Activated naive CD4-positive, alpha-beta T cell treated with anti-CD3 and anti-CD28 coated beads, Interleukin-2, amount 50 U/mL, for 72 hours (primary cell): Measurements from ENCODE around the gene RABGAP1L. TPM values are rescaled to one million over a fixed set of nuclear protein-coding genes. Genes with fewer than 3 reads are reported as not detected.
"Not testable (repeated sequence)": the region's sequence is repeated elsewhere in the genome, so short reads cannot be mapped to it uniquely, and the experiment has no call there.

Experiments
- ATAC-seq, 2 donors: fragments of 150-1000 bp; cut with Tn5 transposase; 2 replicates each; pipeline ENCODE4 v1.10.0; 2021; ENCODE audit warnings: mild to moderate bottlenecking in 2 of 2, moderate library complexity in 2 of 2
- DNase-seq, 2 donors: peaks; one replicate each; pipeline ENCODE4 v3.0.0; 2021 to 2022; ENCODE audit warnings: low spot score in 2 of 2
- H3K27ac Mint-ChIP-seq, 2 donors: one replicate each; pipeline ENCODE4 v1.8.0; 2022; ENCODE audit warnings: mild to moderate bottlenecking in 2 of 2, mixed read lengths in 2 of 2
- H3K36me3 Mint-ChIP-seq, 2 donors: one replicate each; pipeline ENCODE4 v1.8.0; 2022; ENCODE audit warnings: mixed read lengths in 2 of 2
- H3K9me3 Mint-ChIP-seq, 2 donors: one replicate each; pipeline ENCODE4 v1.8.0; 2022; ENCODE audit warnings: mixed read lengths in 2 of 2
- total RNA-seq, 2 donors: library from RNA; stranded (reverse); gene quantifications; one replicate each; pipeline ENCODE4 v1.2.3, GENCODE V29; 2022

Gene RABGAP1L
- total RNA-seq, 2 donors from 2014 or later, result 24.0 to 26.8 TPM

GRCh38 chr1:174999936-175000696 is 840.8 kb downstream of the RABGAP1L start, which contains the start of gene CACYBP:
Gene CACYBP, plus strand, starts transcription at chr1:174999947. Its CDS starts 234 bp downstream, at chr1:175000181.
- ATAC-seq, result peak in 1 of 2 donors; percentile 2
- DNase-seq, result peak in 1 of 2 donors; percentile 34
- Mint-ChIP-seq H3K36me3 (peaks cover 16 to 39% of the 10 kb centered on the region in 2 donors), H3K9me3 (no peaks in the 10 kb centered on the region), H3K27ac (peak within 1 kb of the TSS in 1 of 2 donors; percentile 90)

DNA sequence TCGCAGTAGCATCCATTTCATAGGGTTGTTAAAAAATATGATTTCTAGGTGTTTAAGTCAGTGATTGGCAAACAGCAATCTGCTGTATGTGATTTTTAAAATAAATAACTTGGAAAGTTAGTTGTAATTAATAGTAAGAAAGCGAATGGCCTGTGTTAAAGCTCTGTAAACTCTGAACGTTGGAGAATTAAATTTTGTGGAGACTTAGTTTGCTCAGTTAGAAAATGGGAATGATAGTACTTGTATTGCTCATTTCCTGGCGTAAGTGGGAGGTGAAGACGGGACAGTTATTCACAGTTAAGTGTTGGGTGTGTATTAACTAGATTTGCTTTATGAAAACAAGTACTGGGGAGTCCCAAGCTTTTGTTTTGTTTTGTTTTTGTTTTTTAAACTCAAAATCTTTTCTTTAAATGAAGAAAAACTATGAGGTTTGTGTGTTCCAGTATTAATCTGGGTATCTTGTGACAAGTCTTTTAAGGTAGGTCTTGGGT is 841.4 kb downstream of the RABGAP1L start:
- no peak for DNase-seq
- ATAC-seq, result no peak
- Mint-ChIP-seq H3K36me3 (peaks cover 22 to 46% of the 10 kb centered on the region in 2 donors), H3K9me3 (no peaks in the 10 kb centered on the region), H3K27ac (peak overlapping the region in 1 of 2 donors; percentile 90)

DNA sequence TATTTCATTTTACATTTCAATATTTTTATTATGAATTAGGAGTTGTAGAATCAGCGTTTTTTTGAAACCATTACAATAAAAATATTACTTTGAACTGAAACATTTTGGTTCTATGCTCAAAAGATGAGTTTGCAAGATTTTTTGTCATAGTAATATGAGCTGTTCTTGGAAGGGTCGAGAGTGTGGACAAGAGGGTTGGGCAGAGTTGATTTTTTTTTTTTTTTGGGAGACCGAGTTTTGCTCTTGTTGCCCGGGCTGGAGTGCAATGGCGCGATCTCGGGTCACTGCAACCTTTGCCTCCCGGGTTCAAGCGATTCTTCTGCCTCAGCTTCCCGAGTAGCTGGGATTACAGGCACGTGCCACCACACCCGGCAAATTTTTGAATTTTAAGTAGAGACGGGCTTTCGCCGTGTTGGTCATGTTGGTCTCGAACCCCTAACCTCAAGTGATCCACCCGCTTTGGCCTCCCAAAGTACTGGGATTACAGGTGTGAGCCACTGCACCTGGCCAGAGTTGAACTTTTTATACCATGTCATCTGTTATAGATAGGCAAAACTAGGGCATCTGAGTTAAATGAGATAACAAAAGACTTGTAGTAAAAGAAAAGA is 843.7 kb downstream of the RABGAP1L start:
- peak overlapping the region; percentile 32 to 50 for H3K27ac Mint-ChIP-seq
- DNase-seq (no peak), ATAC-seq (no peak)
- H3K36me3 Mint-ChIP-seq, result peaks cover 26 to 51% of the 10 kb centered on the region in 2 donors
- no peaks in the 10 kb centered on the region for H3K9me3 Mint-ChIP-seq

- H3K9me3 Mint-ChIP-seq, result no peaks in the 10 kb centered on the region
- no peak for ATAC-seq
- H3K27ac Mint-ChIP-seq, result peak overlapping the region; percentile 32 to 50
- DNase-seq, result no peak
- peaks cover 29 to 56% of the 10 kb centered on the region in 2 donors for H3K36me3 Mint-ChIP-seq
Measured at GRCh38 chr1:175003521-175003920, 844.2 kb downstream of the RABGAP1L start.

DNA sequence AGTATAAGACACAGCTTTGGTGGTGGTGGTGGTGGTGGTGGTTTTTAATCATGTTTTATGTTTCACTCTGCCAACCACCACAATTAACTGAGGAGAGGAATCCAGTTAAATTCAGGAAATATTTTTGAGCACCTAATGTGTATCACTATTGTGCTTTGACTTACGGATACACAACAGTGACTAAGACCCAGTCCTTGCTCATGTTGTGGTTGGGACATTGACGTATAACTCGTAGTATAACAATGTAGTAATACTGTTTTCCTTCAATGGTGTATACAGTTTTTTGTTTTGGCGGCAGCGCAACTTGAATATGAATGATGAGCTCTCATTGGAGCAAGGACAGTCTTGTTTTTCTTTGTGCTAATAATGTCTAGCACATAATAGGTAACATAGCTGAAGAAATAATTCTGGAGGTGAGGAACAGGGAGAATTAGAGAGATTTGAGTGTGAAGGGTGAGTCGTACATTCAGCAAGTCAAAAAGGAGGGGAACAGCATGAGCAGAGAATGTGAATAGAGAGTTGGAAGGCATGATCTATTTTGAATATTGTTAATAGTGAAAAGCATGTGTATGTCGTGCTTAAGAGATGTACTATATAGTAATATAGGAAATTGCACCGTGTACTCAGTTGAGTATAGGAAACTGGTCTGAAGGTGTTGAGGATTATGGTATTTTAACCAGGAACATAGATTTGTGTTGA is 845.9 kb downstream of the RABGAP1L start:
- ATAC-seq (peak; percentile 21 to 73), DNase-seq (no peak)
- Mint-ChIP-seq H3K9me3 (no peaks in the 10 kb centered on the region), H3K27ac (peak overlapping the region; percentile 47 to 69), H3K36me3 (peaks cover 35 to 62% of the 10 kb centered on the region in 2 donors)

GRCh38 chr1:175009532-175009931 is 850.2 kb downstream of the RABGAP1L start:
- no peak for DNase-seq
- peak overlapping the region in 1 of 2 donors; percentile 72 for H3K27ac Mint-ChIP-seq
- peaks cover 21 to 44% of the 10 kb centered on the region in 2 donors for H3K36me3 Mint-ChIP-seq

GRCh38 chr1:175013445-175013844 is 854.1 kb downstream of the RABGAP1L start:
- H3K9me3 Mint-ChIP-seq, result no peaks in the 10 kb centered on the region
- peak overlapping the region in 1 of 2 donors; percentile 40 for H3K27ac Mint-ChIP-seq
- ATAC-seq, result no peak
- no peak for DNase-seq
- peaks cover 6 to 25% of the 10 kb centered on the region in 2 donors for H3K36me3 Mint-ChIP-seq

More at GRCh38 chr1:175009532-175009931, 850.2 kb downstream of the RABGAP1L start:
- no peaks in the 10 kb centered on the region for H3K9me3 Mint-ChIP-seq
- no peak for ATAC-seq

DNA sequence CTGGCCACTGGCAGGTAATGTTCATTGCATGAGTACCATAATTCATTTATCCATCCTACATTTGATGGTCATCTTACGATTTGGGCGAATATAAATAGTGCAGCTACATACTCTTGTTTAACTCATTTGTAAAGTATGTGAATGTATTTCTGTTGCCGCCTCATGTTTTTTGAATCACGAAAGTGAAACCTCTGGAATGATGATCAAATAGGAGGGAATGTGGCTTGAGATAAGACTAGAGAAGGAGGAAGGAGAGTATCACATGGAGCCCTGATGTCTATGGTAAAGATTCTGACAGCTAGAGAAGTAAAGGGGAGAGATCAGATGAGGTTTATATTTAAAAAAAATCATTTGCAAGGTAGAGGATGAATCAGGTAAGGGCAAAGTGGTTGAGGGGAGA is 855.9 kb downstream of the RABGAP1L start:
- peak overlapping the region; percentile 29 to 54 for H3K27ac Mint-ChIP-seq
- H3K36me3 Mint-ChIP-seq, result peaks cover 0 to 17% of the 10 kb centered on the region in 2 donors

DNA sequence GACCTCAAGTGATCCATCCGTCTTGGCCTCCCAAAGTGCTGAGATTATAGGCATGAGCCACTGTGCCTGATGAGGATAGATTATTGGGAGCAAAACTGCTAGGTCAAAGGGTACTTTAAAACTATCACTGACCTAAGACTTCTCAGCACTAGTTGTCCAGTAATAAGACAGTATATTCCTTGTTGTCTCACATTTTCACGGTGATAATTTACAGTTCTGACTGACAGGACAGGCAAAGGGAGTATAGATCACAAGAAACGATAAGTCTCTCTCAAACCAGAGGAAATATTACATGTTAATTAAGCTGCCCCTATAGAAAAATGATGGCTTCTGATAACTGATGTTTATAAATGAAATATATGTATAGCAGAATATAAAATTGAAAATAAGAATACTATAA is 860.2 kb downstream of the RABGAP1L start:
- DNase-seq, result no peak
- Mint-ChIP-seq H3K36me3 (peaks cover 9 to 13% of the 10 kb centered on the region in 2 donors), H3K27ac (peak overlapping the region in 1 of 2 donors; percentile 17), H3K9me3 (peaks cover 1 to 2% of the 10 kb centered on the region in 2 donors)
- no peak for ATAC-seq

More for the DNA sequence above, 855.9 kb downstream of the RABGAP1L start:
- DNase-seq (no peak), ATAC-seq (no peak)
- no peaks in the 10 kb centered on the region for H3K9me3 Mint-ChIP-seq

GRCh38 chr1:175023043-175023921 is 864.0 kb downstream of the RABGAP1L start, which contains the start of gene MRPS14:
Gene MRPS14, minus strand, starts transcription at chr1:175023425. Its CDS starts 17 bp downstream, at chr1:175023408.
- H3K36me3 Mint-ChIP-seq, result peaks cover 13 to 19% of the 10 kb centered on the region in 2 donors
- H3K27ac Mint-ChIP-seq, result peak within 1 kb of the TSS; percentile 93 to 98
- ATAC-seq (peak; percentile 91 to 93), DNase-seq (peak; percentile 96 to 97)
- H3K9me3 Mint-ChIP-seq, result peaks cover 5 to 9% of the 10 kb centered on the region in 2 donors

DNA sequence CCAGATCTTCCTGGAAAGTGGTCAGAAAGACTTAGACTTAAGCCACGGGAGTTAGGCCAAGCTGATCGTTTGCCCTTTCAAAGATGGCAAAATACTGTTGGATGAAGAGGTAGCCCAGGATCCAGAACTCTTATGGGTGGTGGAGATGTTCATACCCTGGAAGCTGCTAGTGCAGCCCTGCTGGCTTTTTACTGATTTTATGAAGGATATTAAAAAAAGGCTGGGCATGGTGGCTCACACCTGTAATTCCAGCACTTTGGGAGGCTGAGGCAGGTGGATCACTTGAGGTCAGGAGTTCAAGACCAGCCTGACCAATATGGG is 864.6 kb downstream of the RABGAP1L start:
- H3K9me3 Mint-ChIP-seq, DNase-seq, ATAC-seq: not testable (repeated sequence)
- Mint-ChIP-seq H3K36me3 (peaks cover 13 to 19% of the 10 kb centered on the region in 2 donors), H3K27ac (peak overlapping the region; percentile 93 to 98)

DNA sequence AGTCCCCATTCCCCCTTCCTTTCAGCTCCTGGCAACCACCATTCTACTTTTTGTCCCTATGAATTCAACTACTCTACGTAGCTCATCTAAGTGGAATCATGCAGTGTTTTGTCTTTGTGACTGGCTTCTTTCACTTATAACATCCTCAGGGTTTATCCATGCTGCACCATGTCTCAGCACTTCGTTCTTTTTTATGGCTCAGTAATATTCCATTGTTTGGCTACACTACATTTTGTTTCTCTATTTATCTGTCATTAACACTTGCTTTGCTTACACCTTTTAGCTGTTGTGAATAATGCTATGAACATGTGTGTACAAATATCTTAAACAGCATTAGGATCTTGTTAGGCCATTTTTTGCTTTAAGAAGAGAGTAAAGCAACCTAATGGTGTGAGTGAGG is 865.5 kb downstream of the RABGAP1L start:
- DNase-seq, result no peak
- no peak for ATAC-seq
- Mint-ChIP-seq H3K27ac (peak overlapping the region in 1 of 2 donors; percentile 93), H3K9me3 (peaks cover 5 to 9% of the 10 kb centered on the region in 2 donors), H3K36me3 (peaks cover 13 to 19% of the 10 kb centered on the region in 2 donors)

GRCh38 chr1:175033953-175034352 is 874.6 kb downstream of the RABGAP1L start:
- Mint-ChIP-seq H3K36me3 (no peaks in the 10 kb centered on the region), H3K27ac (no peak overlapping the region), H3K9me3 (no peaks in the 10 kb centered on the region)
- DNase-seq (no peak), ATAC-seq (no peak)

- Mint-ChIP-seq H3K36me3 (no peaks in the 10 kb centered on the region), H3K9me3 (no peaks in the 10 kb centered on the region), H3K27ac (no peak overlapping the region)
- ATAC-seq, result no peak
- DNase-seq, result no peak
Measured at GRCh38 chr1:175034775-175035174, 875.5 kb downstream of the RABGAP1L start.

- no peaks in the 10 kb centered on the region for H3K9me3 Mint-ChIP-seq
- no peak for DNase-seq
- ATAC-seq, result peak in 1 of 2 donors; percentile 44
Measured at GRCh38 chr1:175035865-175036264, 876.5 kb downstream of the RABGAP1L start.

DNA sequence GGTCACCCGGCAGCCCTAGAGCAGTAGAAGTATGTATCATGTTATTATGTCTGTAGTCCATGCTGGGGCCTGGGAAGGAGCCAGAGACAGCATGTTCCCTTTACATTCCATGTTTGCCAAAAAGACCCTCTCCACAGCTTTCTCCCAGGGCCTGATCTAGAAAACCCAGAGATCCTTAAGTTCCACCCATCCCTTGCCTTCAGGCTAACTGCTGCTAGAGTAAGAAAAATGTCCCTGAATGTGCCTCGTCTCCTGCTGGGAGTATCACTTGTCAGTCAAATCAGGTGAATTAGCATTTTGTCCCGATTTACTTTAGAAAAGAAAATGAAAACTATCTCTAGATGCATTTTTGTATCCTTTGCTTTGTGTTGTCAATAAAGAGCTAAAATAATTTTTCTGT is 877.2 kb downstream of the RABGAP1L start:
- Mint-ChIP-seq H3K27ac (no peak overlapping the region), H3K9me3 (no peaks in the 10 kb centered on the region), H3K36me3 (no peaks in the 10 kb centered on the region)
- no peak for DNase-seq
- no peak for ATAC-seq

More at GRCh38 chr1:175035865-175036264, 876.5 kb downstream of the RABGAP1L start:
- Mint-ChIP-seq H3K27ac (no peak overlapping the region), H3K36me3 (no peaks in the 10 kb centered on the region)
